A549 (cell line): ENCODE measurements around the gene ADCYAP1R1. TPM values are rescaled to one million over a fixed set of nuclear protein-coding genes. Genes with fewer than 3 reads are reported as not detected.

Experiments used
- ATAC-seq, 2 experiments: fragments of 200-7000 bp in 1 of 2; fragments of >200 bp in 1 of 2; cut with Nextera tagmentation in 1 of 2; cut with Tn5 transposase in 1 of 2; 3 replicates each; pipeline versions ENCODE4 v1.8.0 to v1.9.1; 2018 to 2020; ENCODE audit warnings: mild to moderate bottlenecking in 1 of 2, moderate library complexity in 1 of 2
- CTCF ChIA-PET: fragments of 300-600 bp; sonication (Branson Sonifier 250); formaldehyde crosslinking; extraction: SDS; loops from one replicate; lab custom pipeline; 2021; ENCODE audit warnings: antibody characterized with exemption, inconsistent platforms; lab: Yijun Ruan, JAX
- POLR2A ChIA-PET: fragments of 350-600 bp; formaldehyde crosslinking; extraction: SDS; loops from one replicate; lab custom pipeline; 2021; ENCODE audit warnings: antibody characterized with exemption, inconsistent platforms; lab: Yijun Ruan, JAX
- DNase-seq, 2 experiments: peaks; one replicate each; pipeline versions ENCODE4 v3.0.0 to v3.0.0-alpha.2; 2011 to 2016; ENCODE audit warnings: low read depth in 1 of 2, low spot score in 1 of 2
- FAIRE-seq: peaks from 2 replicates; lab custom pipeline; 2011; peaks lifted over from hg19 to GRCh38; lab: Jason Lieb, UNC
- H3K27ac ChIP-seq, 2 experiments: fragments of >200 bp; sonication (Bioruptor Twin); formaldehyde crosslinking; 3 replicates each; pipeline ENCODE4 v1.5.1; 2016 to 2017
- H3K4me1 ChIP-seq: fragments of >200 bp; sonication (Bioruptor Twin); formaldehyde crosslinking; 3 replicates; pipeline ENCODE4 v1.6.1; 2016
- H3K4me2 ChIP-seq: fragments of >200 bp; sonication (Bioruptor Twin); formaldehyde crosslinking; 3 replicates; pipeline ENCODE4 v1.6.1; 2016
- H3K4me3 ChIP-seq: fragments of >200 bp; sonication (Bioruptor Twin); formaldehyde crosslinking; 3 replicates; pipeline ENCODE4 v1.5.1; 2016
- H3K9me3 ChIP-seq: fragments of >200 bp; sonication (Bioruptor Twin); formaldehyde crosslinking; 3 replicates; pipeline ENCODE4 v1.6.1; 2016
- BHLHE40 ChIP-seq: IDR thresholded peaks from 2 replicates; pipeline ENCODE4 v1.6.1; 2012; ENCODE audit warnings: low read depth, low read length, inconsistent platforms
- EHMT2 ChIP-seq: fragments of 200-600 bp; sonication (generic); IDR thresholded peaks from 2 replicates; pipeline ENCODE4 v1.6.1; 2016; ENCODE audit warnings: antibody characterized with exemption, low read depth, mild to moderate bottlenecking, moderate library complexity
- ELK1 ChIP-seq: fragments of 150-350 bp; IDR thresholded peaks from 2 replicates; pipeline ENCODE4 v1.6.1; 2014; ENCODE audit warnings: low read depth, mild to moderate bottlenecking, low read length
- FOXS1 ChIP-seq: fragments of 250-450 bp; sonication (Bioruptor Pico); IDR thresholded peaks from 2 replicates; pipeline ENCODE4 v1.5.0; 2020; ENCODE audit warnings: mild to moderate bottlenecking, moderate library complexity
- JUNB ChIP-seq: fragments of >200 bp; sonication (Bioruptor Twin); formaldehyde crosslinking; IDR thresholded peaks from 2 replicates; pipeline ENCODE4 v1.6.1; 2016
- MAX ChIP-seq: IDR thresholded peaks from 2 replicates; pipeline ENCODE4 v1.6.1; 2012
- NFE2L2 ChIP-seq: fragments of 150-350 bp; conservative IDR thresholded peaks from 2 replicates; pipeline ENCODE4 v1.6.1; 2014; ENCODE audit warnings: low read length
- RAD21 ChIP-seq, 2 experiments: fragments of >200 bp in 1 of 2; sonication (Bioruptor Twin) in 1 of 2; formaldehyde crosslinking in 1 of 2; IDR thresholded peaks in 1 of 2; conservative IDR thresholded peaks in 1 of 2; 2 replicates in 1 of 2; 3 replicates in 1 of 2; pipeline ENCODE4 v1.6.1; 2012 to 2018; ENCODE audit warnings: inconsistent platforms in 1 of 2
- RFX5 ChIP-seq: fragments of 450-650 bp; IDR thresholded peaks from 2 replicates; pipeline ENCODE4 v1.7.1; 2014; ENCODE audit warnings: antibody characterized with exemption, mild to moderate bottlenecking, moderate library complexity
- TFCP2L1 ChIP-seq: fragments of 250-450 bp; sonication (Bioruptor Pico); IDR thresholded peaks from 2 replicates; pipeline ENCODE4 v1.5.0; 2021; ENCODE audit warnings: mild to moderate bottlenecking
- USF2 ChIP-seq: fragments of 450-650 bp; IDR thresholded peaks from 2 replicates; pipeline ENCODE4 v1.6.1; 2014; ENCODE audit warnings: antibody characterized with exemption
- ZFP36 ChIP-seq: fragments of 450-650 bp; IDR thresholded peaks from 2 replicates; pipeline ENCODE4 v1.6.1; 2014; ENCODE audit warnings: borderline replicate concordance; ENCODE audit not compliant: partially characterized antibody
- ZSCAN20 ChIP-seq: fragments of 250-450 bp; sonication (Bioruptor Pico); IDR thresholded peaks from 2 replicates; pipeline ENCODE4 v1.8.0; 2022; ENCODE audit warnings: mild to moderate bottlenecking, moderate library complexity
- WGBS: methylation state at CpG from one replicate; pipeline ENCODE4 v1.1.6; 2017; ENCODE audit errors: missing lambda C conversion rate; 5-methylcytosine and 5-hydroxymethylcytosine counted together
- polyA plus RNA-seq, 4 experiments: library from polyadenylated mRNA; depleted of rRNA in 3 of 4; stranded (reverse); fragments of >200 nt; fragmentation: RNase III in 1 of 4; extraction: RNeasy Plus Mini Kit Qiagen cat#74134 plus additional on column Dnase treatment in 1 of 4; gene quantifications; 2 replicates in 3 of 4; 3 replicates in 1 of 4; pipeline ENCODE4 v1.2.3, GENCODE V29; 2011 to 2017

Gene ADCYAP1R1
- polyA plus RNA-seq, 2 of the 4 experiments (the other 2 are of a cell fraction): 0.01 TPM; not detected in 1

GRCh38 chr7:31058688-31059087 lies 6.6 kb downstream of the ADCYAP1R1 start:
- Histone ChIP-seq H3K4me3 (no peak overlapping the region), H3K9me3 (no peaks in the 10 kb centered on the region), H3K4me2 (no peak overlapping the region), H3K27ac (no peak overlapping the region), H3K4me1 (no peaks in the 10 kb centered on the region)
- CTCF ChIA-PET: no interaction called here
- no peak for DNase-seq
- FAIRE-seq: no peak
- 50% methylated on average over 3 of the region's 3 CpGs for WGBS
- TF ChIP-seq ELK1: no peak
- peak; percentile 39 for TF ChIP-seq ZFP36
- POLR2A ChIA-PET: no interaction called here
- ATAC-seq: no peak

GRCh38 chr7:31059551-31059950 lies 7.4 kb downstream of the ADCYAP1R1 start:
- DNase-seq (peak in 1 of 2 experiments; percentile 8), ATAC-seq (peak; percentile 10 to 24; a peak in 1 of 6 replicates), FAIRE-seq (no peak)
- no peak overlapping the region for H3K4me3 ChIP-seq
- H3K27ac ChIP-seq: no peak overlapping the region
- ChIA-PET POLR2A (interaction anchor here (0.6 kb wide), 1 partner anchor 21 kb away, joined by 8 read pairs; no protein-coding TSS in a partner anchor), CTCF (interaction anchor here (0.9 to 1.4 kb wide), 3 partner anchors 12 to 512 kb away, joined by 3 to 4 read pairs (median 3); no protein-coding TSS in a partner anchor)
- no peak for TF ChIP-seq EHMT2
- TF ChIP-seq RAD21 (conservative IDR thresholded peaks at IDR 0.05 in 1 of 2, IDR thresholded peaks at IDR 0.05 in 1 of 2): peak in 1 of 2 experiments; percentile 13; a peak in 1 of 5 replicates
- WGBS: 74% methylated on average over 8 of the region's 8 CpGs
- H3K4me2 ChIP-seq: no peak overlapping the region
- no peaks in the 10 kb centered on the region for H3K4me1 ChIP-seq
- no peaks in the 10 kb centered on the region for H3K9me3 ChIP-seq

- DNase-seq: peak in 1 of 2 experiments; percentile 9
- WGBS: 75% methylated on average over 2 of the region's 5 CpGs
- peak; percentile 60 to 77; a peak in 5 of 6 replicates for ATAC-seq
Measured at GRCh38 chr7:31061185-31061584, 9.1 kb downstream of the ADCYAP1R1 start.

GRCh38 chr7:31062746-31063435 lies 10.8 kb downstream of the ADCYAP1R1 start:
- ATAC-seq (no peak), FAIRE-seq (no peak), DNase-seq (no peak)
- Histone ChIP-seq H3K27ac (no peak overlapping the region), H3K4me2 (no peak overlapping the region), H3K4me3 (no peak overlapping the region), H3K4me1 (no peaks in the 10 kb centered on the region), H3K9me3 (no peaks in the 10 kb centered on the region)
- WGBS: 34% methylated on average over 8 of the region's 8 CpGs
- ChIA-PET CTCF (interaction anchor here (0.8 to 1.5 kb wide), 3 partner anchors 11 to 80 kb away, joined by 3 to 5 read pairs (median 4); partner anchors contain the start of gene ADCYAP1R1), POLR2A (no interaction called here)
- TF ChIP-seq RFX5 (no peak), FOXS1 (CRISPR knock-in tag) (no peak), ZSCAN20 (no peak), MAX (no peak), TFCP2L1 (CRISPR knock-in tag) (no peak), USF2 (no peak)

More at GRCh38 chr7:31061185-31061584, 9.1 kb downstream of the ADCYAP1R1 start:
- ChIA-PET CTCF (interaction anchor here (0.9 to 1.4 kb wide), 5 partner anchors 10 to 110 kb away, joined by 3 to 6 read pairs (median 3); no protein-coding TSS in a partner anchor), POLR2A (no interaction called here)
- H3K4me3 ChIP-seq: no peak overlapping the region
- H3K4me2 ChIP-seq: no peak overlapping the region
- no peaks in the 10 kb centered on the region for H3K9me3 ChIP-seq
- no peak for FAIRE-seq
- no peaks in the 10 kb centered on the region for H3K4me1 ChIP-seq
- TF ChIP-seq NFE2L2 (no peak), JUNB (no peak), BHLHE40 (no peak)
- no peak overlapping the region for H3K27ac ChIP-seq
